K562 (cell line): ENCODE data around the gene CRB2. TPM values are rescaled to one million over a fixed set of nuclear protein-coding genes. Genes with fewer than 3 reads are reported as not detected.
A peak's percentile ranks its signal among the peaks of the same experiment; 100 is the strongest.

ENCODE experiments used
- ARHGAP35 ChIP-seq: fragments of 450-650 bp; IDR thresholded peaks from 2 replicates; pipeline ENCODE4 v1.6.1; 2018; ENCODE audit not compliant: partially characterized antibody
- ATF1 ChIP-seq, 2 experiments: fragments of 450-650 bp in 1 of 2; IDR thresholded peaks; 2 replicates each; pipeline ENCODE4 v1.6.1; 2016; ENCODE audit warnings: missing compliant biosample characterization in 1 of 2, missing genetic modification characterization in 1 of 2
- CCAR2 ChIP-seq: fragments of 200-400 bp; formaldehyde crosslinking; IDR thresholded peaks from 2 replicates; pipeline ENCODE4 v1.6.1; 2017; ENCODE audit warnings: mild to moderate bottlenecking, low read depth, low read length
- CXXC5 ChIP-seq: fragments of 250-450 bp; sonication (Bioruptor Pico); IDR thresholded peaks from 2 replicates; pipeline ENCODE4 v1.8.0; 2022; ENCODE audit warnings: inconsistent platforms, mild to moderate bottlenecking, moderate library complexity
- HMG20A ChIP-seq: fragments of 450-650 bp; formaldehyde crosslinking; conservative IDR thresholded peaks from 2 replicates; pipeline ENCODE4 v1.4.0; 2020; ENCODE audit warnings: mild to moderate bottlenecking, mixed read lengths
- HMGN3 ChIP-seq: IDR thresholded peaks from 2 replicates; pipeline ENCODE4 v1.6.1; 2011; ENCODE audit warnings: borderline replicate concordance, low read depth, mild to moderate bottlenecking, mixed read lengths, low read length; ENCODE audit not compliant: insufficient read length; ENCODE audit errors: extremely low read depth
- MECOM ChIP-seq: fragments of 250-450 bp; sonication (Bioruptor Pico); IDR thresholded peaks from 2 replicates; pipeline ENCODE4 v1.8.0; 2022; ENCODE audit warnings: inconsistent platforms
- NFE2 ChIP-seq: IDR thresholded peaks from 2 replicates; pipeline ENCODE4 v1.6.1; 2014; ENCODE audit warnings: antibody characterized with exemption, low read depth
- NFXL1 ChIP-seq: fragments of 450-650 bp; formaldehyde crosslinking; IDR thresholded peaks from 2 replicates; pipeline ENCODE4 v1.4.0; 2021; ENCODE audit warnings: mild to moderate bottlenecking
- PCBP1 ChIP-seq: fragments of 200-400 bp; formaldehyde crosslinking; IDR thresholded peaks from 2 replicates; pipeline ENCODE4 v1.6.1; 2018; ENCODE audit warnings: mild to moderate bottlenecking, low read depth, low read length; ENCODE audit not compliant: poor library complexity, severe bottlenecking
- PHB2 ChIP-seq: fragments of 450-650 bp; IDR thresholded peaks from 2 replicates; pipeline ENCODE4 v1.6.1; 2017; ENCODE audit warnings: low read depth
- SP1 ChIP-seq: sonication (generic); formaldehyde crosslinking; IDR thresholded peaks from 2 replicates; pipeline ENCODE4 v1.8.1; 2022; ENCODE audit warnings: mild to moderate bottlenecking, missing genetic modification reagents
- TAL1 ChIP-seq: fragments of 450-650 bp; IDR thresholded peaks from 2 replicates; pipeline ENCODE4 v1.6.1; 2016; ENCODE audit warnings: mild to moderate bottlenecking
- TEAD4 ChIP-seq, 2 experiments: sonication (generic) in 1 of 2; formaldehyde crosslinking in 1 of 2; IDR thresholded peaks; 2 replicates each; pipeline versions ENCODE4 v1.6.1 to v1.8.0; 2012 to 2022; ENCODE audit warnings: borderline replicate concordance in 1 of 2, inconsistent platforms in 1 of 2, low read length in 1 of 2, mild to moderate bottlenecking in 1 of 2, missing genetic modification reagents in 1 of 2
- ZC3H11A ChIP-seq: IDR thresholded peaks from 2 replicates; pipeline ENCODE4 v1.6.1; 2012; ENCODE audit warnings: low read depth, low read length, improper control_type of control experiment
- ZNF212 ChIP-seq: fragments of 450-650 bp; formaldehyde crosslinking; IDR thresholded peaks from 2 replicates; pipeline ENCODE4 v1.4.0; 2020; ENCODE audit warnings: mild to moderate bottlenecking
- ZNF639 ChIP-seq, 2 experiments: fragments of 200-800 bp in 1 of 2; sonication (Bioruptor generic) in 1 of 2; sonication (generic) in 1 of 2; formaldehyde crosslinking in 1 of 2; IDR thresholded peaks in 1 of 2; conservative IDR thresholded peaks in 1 of 2; 2 replicates each; pipeline versions ENCODE4 v1.5.0 to v1.6.1; 2016 to 2020; ENCODE audit warnings: missing compliant biosample characterization in 1 of 2, missing genetic modification characterization in 1 of 2, missing genetic modification reagents in 1 of 2
- polyA plus RNA-seq, 8 experiments: library from polyadenylated mRNA; depleted of rRNA in 4 of 8; stranded (reverse) in 5 of 8; unstranded in 3 of 8; fragments of >200 nt; fragmentation: Nextera tagmentation in 2 of 8; fragmentation: Illumina TruSeq in 1 of 8; extraction: Ambion mirVana in 2 of 8; extraction: Trizol in 1 of 8; gene quantifications; 2 replicates each; pipeline versions ENCODE4 v1.2.1 to v1.2.3, GENCODE V29; 2011 to 2014; ENCODE audit warnings: inconsistent platforms in 1 of 8, missing spikeins in 1 of 8
- total RNA-seq, 7 experiments: library from RNA; depleted of rRNA in 6 of 7; stranded (reverse); fragments of >200 nt in 6 of 7; fragmentation: Illumina TruSeq in 2 of 7; extraction: Trizol in 2 of 7; gene quantifications; 2 replicates each; pipeline versions ENCODE4 v1.2.1 to v1.2.3, GENCODE V29; 2011 to 2021; ENCODE audit warnings: low replicate concordance in 1 of 7
- TF ChIP-seq, protein P1 (sequence below): fragments of 450-650 bp; formaldehyde crosslinking; IDR thresholded peaks from 2 replicates; pipeline ENCODE4 v1.4.0; 2020; ENCODE audit warnings: mild to moderate bottlenecking, moderate library complexity
- TF ChIP-seq, protein P2 (sequence below): sonication (generic); formaldehyde crosslinking; IDR thresholded peaks from 2 replicates; pipeline ENCODE4 v1.8.0; 2022; ENCODE audit warnings: mild to moderate bottlenecking, low read depth, missing genetic modification reagents
- TF ChIP-seq, protein P3 (sequence below): fragments of 250-450 bp; sonication (Bioruptor Pico); IDR thresholded peaks from 2 replicates; pipeline ENCODE4 v1.4.0; 2020; ENCODE audit warnings: mild to moderate bottlenecking, moderate library complexity
- TF ChIP-seq, protein P4 (sequence below): fragments of 250-450 bp; sonication (Bioruptor Pico); IDR thresholded peaks from 2 replicates; pipeline ENCODE4 v1.6.1; 2021; ENCODE audit warnings: mild to moderate bottlenecking

The CRB2 gene
- total and polyA plus RNA-seq, 9 of the 15 experiments (the other 6 are each of a cell fraction or from before 2014, with no cell fraction given) = 0.13 to 1.2 (median 0.25) TPM; not detected in 2

DNA sequence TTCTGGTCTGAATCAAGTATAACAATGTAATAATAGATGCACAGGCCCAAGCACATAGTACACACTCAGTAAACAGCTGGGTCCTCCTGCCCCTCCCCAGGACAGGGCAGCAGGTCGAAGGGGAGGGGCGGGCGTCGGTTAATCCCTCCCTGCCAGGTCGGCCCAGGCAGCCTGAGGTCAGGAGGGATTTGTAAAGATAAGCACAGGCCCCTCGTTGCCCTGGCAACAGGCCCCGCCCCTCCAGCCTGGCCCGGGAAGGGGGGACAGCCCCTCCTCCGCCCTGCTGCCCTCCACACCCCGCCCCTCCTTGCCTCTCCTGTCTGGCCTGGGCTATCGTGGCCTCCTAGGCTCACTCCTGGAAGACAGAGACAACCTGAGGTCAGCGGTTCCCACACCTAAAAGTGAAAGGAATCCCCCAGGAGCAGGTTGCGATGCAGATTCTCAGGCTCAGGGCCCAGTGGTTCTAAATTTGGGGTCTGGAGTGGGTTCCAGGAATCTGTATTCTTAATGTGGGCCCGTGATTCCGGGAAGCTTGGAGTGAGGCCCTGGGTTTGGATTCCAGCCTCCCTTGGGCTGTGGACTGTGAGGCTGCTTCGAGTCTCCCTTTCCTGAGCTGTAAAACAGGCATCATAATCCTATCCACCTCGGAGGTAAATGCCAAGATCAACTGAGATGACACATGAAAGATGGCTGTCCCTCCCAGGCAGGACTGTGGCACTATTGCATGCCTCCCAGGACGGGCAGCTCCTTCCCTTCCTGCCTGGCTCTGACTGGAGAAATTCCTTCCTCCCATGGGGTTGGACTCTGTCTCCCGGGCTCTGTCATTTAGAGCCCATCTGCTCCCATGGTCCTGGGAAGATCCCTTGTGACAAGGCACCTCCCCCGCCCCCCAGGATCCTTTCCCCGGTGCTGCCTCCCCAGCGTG lies 4.4 kb downstream of the CRB2 start (continued):
- TF ChIP-seq, protein P1, sequence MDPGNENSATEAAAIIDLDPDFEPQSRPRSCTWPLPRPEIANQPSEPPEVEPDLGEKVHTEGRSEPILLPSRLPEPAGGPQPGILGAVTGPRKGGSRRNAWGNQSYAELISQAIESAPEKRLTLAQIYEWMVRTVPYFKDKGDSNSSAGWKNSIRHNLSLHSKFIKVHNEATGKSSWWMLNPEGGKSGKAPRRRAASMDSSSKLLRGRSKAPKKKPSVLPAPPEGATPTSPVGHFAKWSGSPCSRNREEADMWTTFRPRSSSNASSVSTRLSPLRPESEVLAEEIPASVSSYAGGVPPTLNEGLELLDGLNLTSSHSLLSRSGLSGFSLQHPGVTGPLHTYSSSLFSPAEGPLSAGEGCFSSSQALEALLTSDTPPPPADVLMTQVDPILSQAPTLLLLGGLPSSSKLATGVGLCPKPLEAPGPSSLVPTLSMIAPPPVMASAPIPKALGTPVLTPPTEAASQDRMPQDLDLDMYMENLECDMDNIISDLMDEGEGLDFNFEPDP (CRISPR knock-in tag) = no peak
- TF ChIP-seq, protein P2, sequence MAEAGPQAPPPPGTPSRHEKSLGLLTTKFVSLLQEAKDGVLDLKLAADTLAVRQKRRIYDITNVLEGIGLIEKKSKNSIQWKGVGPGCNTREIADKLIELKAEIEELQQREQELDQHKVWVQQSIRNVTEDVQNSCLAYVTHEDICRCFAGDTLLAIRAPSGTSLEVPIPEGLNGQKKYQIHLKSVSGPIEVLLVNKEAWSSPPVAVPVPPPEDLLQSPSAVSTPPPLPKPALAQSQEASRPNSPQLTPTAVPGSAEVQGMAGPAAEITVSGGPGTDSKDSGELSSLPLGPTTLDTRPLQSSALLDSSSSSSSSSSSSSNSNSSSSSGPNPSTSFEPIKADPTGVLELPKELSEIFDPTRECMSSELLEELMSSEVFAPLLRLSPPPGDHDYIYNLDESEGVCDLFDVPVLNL = peak; percentile 31; the same call in 1 of the 2 replicates
- peak; percentile 57 for TF ChIP-seq TAL1
- no peak for TF ChIP-seq NFE2
- TF ChIP-seq ZC3H11A = no peak
- TF ChIP-seq CCAR2 = no peak
- TF ChIP-seq HMG20A = no peak
- peak; percentile 61 for TF ChIP-seq CXXC5 (CRISPR knock-in tag)
- TF ChIP-seq, protein P3, sequence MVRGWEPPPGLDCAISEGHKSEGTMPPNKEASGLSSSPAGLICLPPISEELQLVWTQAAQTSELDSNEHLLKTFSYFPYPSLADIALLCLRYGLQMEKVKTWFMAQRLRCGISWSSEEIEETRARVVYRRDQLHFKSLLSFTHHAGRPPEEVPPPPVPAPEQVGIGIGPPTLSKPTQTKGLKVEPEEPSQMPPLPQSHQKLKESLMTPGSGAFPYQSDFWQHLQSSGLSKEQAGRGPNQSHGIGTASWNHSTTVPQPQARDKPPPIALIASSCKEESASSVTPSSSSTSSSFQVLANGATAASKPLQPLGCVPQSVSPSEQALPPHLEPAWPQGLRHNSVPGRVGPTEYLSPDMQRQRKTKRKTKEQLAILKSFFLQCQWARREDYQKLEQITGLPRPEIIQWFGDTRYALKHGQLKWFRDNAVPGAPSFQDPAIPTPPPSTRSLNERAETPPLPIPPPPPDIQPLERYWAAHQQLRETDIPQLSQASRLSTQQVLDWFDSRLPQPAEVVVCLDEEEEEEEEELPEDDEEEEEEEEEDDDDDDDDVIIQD (CRISPR knock-in tag) = no peak
- no peak for TF ChIP-seq ZNF212 (CRISPR knock-in tag)
- TF ChIP-seq ZNF639 (CRISPR knock-in tag; conservative IDR thresholded peaks at IDR 0.05 in 1 of 2, IDR thresholded peaks at IDR 0.05 in 1 of 2) = no peak
- no peak for TF ChIP-seq PHB2
- no peak for TF ChIP-seq ARHGAP35
- TF ChIP-seq MECOM (CRISPR knock-in tag) = peak; percentile 24; the same call in 1 of the 2 replicates
- peak; percentile 41; the same call in 1 of the 2 replicates for TF ChIP-seq TEAD4 (IDR thresholded peaks at IDR 0.05; ENCODE audit: low read length)
- no peak for TF ChIP-seq TEAD4 (CRISPR knock-in tag; IDR thresholded peaks at IDR 0.05; ENCODE audit: borderline replicate concordance)
- peak; percentile 87 for TF ChIP-seq SP1 (CRISPR knock-in tag)
- TF ChIP-seq PCBP1 = peak; percentile 45
- TF ChIP-seq NFXL1 (CRISPR knock-in tag) = no peak
- TF ChIP-seq ATF1 (CRISPR knock-in tag; IDR thresholded peaks at IDR 0.05) = no peak
- peak; percentile 40; the same call in 1 of the 2 replicates for TF ChIP-seq ATF1 (tag; IDR thresholded peaks at IDR 0.05)
- TF ChIP-seq HMGN3 = peak; percentile 98
- TF ChIP-seq, protein P4, sequence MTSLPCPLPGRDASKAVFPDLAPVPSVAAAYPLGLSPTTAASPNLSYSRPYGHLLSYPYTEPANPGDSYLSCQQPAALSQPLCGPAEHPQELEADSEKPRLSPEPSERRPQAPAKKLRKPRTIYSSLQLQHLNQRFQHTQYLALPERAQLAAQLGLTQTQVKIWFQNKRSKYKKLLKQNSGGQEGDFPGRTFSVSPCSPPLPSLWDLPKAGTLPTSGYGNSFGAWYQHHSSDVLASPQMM (CRISPR knock-in tag) = no peak
